GM12872 (cell line): Measurements from ENCODE around the gene ZNF829.

ENCODE experiments used
- CTCF ChIP-seq: IDR thresholded peaks from 3 replicates; pipeline ENCODE4 v1.5.1; 2011; ENCODE audit warnings: low read depth, mild to moderate bottlenecking, low read length, moderate library complexity; ENCODE audit not compliant: insufficient read depth

ZNF829 gene

GRCh38 chr19:36915992-36916830, at the start of gene ZNF829, which contains the start of gene ZNF568:
Gene ZNF829, minus strand, starts transcription at chr19:36916291. Its CDS starts 1,124 bp downstream, at chr19:36915167.
Gene ZNF568, plus strand, starts transcription at chr19:36916332. Its CDS starts 6,439 bp downstream, at chr19:36922771.
- peak; percentile 66 for TF ChIP-seq CTCF

GRCh38 chr19:36963280-36963679, 47.2 kb upstream of the ZNF829 start:
- no peak for TF ChIP-seq CTCF

- no peak for TF ChIP-seq CTCF
Measured at GRCh38 chr19:36962346-36962745, 46.3 kb upstream of the ZNF829 start.

GRCh38 chr19:36950335-36951119, 34.4 kb upstream of the ZNF829 start:
- no peak for TF ChIP-seq CTCF

GRCh38 chr19:36939153-36939552, 23.1 kb upstream of the ZNF829 start:
- TF ChIP-seq CTCF = no peak

GRCh38 chr19:36931684-36932083, 15.6 kb upstream of the ZNF829 start:
- TF ChIP-seq CTCF = no peak

- TF ChIP-seq CTCF = no peak
Measured at GRCh38 chr19:36918090-36918489, 2.0 kb upstream of the ZNF829 start.
